GM23338 (cell line): ENCODE measurements around the gene PRELP. TPM values are rescaled to one million over a fixed set of nuclear protein-coding genes. Genes with fewer than 3 reads are reported as not detected.

Source experiments
- ATAC-seq: fragments of 200-7000 bp; cut with Tn5 transposase; 3 replicates; pipeline ENCODE4 v1.9.1; 2020
- DNase-seq: peaks from one replicate; pipeline ENCODE4 v3.0.0-alpha.2; 2015; ENCODE audit warnings: low spot score
- H2AFZ ChIP-seq: fragments of 200-600 bp; sonication (generic); 2 replicates; pipeline ENCODE4 v1.8.0; 2016; ENCODE audit warnings: antibody characterized with exemption, mild to moderate bottlenecking, moderate library complexity
- H3F3A ChIP-seq: fragments of 200-600 bp; sonication (generic); replicated peaks from 2 replicates; pipeline ENCODE4 v1.8.0; 2017; ENCODE audit warnings: antibody characterized with exemption, mixed run types, low read depth
- H3K27ac ChIP-seq: fragments of 200-600 bp; sonication (generic); 2 replicates; pipeline ENCODE4 v1.6.1; 2016; ENCODE audit warnings: low read depth
- H3K27me3 ChIP-seq: fragments of 200-600 bp; sonication (generic); 2 replicates; pipeline ENCODE4 v1.8.0; 2016; ENCODE audit warnings: mild to moderate bottlenecking, mixed run types, moderate library complexity; ENCODE audit not compliant: insufficient read depth
- H3K36me3 ChIP-seq: fragments of 200-600 bp; sonication (generic); 2 replicates; pipeline ENCODE4 v1.8.0; 2016; ENCODE audit warnings: mild to moderate bottlenecking; ENCODE audit not compliant: insufficient read depth
- H3K4me1 ChIP-seq: fragments of 200-600 bp; sonication (generic); 2 replicates; pipeline ENCODE4 v1.8.0; 2016; ENCODE audit warnings: mild to moderate bottlenecking, moderate library complexity; ENCODE audit not compliant: insufficient read depth
- H3K4me2 ChIP-seq: fragments of 200-600 bp; sonication (generic); 2 replicates; pipeline ENCODE4 v1.7.1; 2017; ENCODE audit warnings: mixed run types
- H3K4me3 ChIP-seq: fragments of 200-600 bp; sonication (generic); 2 replicates; pipeline ENCODE4 v1.6.1; 2016; ENCODE audit warnings: mixed run types
- H3K79me2 ChIP-seq: fragments of 200-600 bp; sonication (generic); replicated peaks from 2 replicates; pipeline ENCODE4 v1.8.0; 2017; ENCODE audit warnings: mild to moderate bottlenecking; ENCODE audit not compliant: insufficient read depth
- H3K9me2 ChIP-seq: fragments of 200-600 bp; sonication (generic); 2 replicates; pipeline ENCODE4 v1.8.0; 2017; ENCODE audit not compliant: insufficient read depth
- H4K20me1 ChIP-seq: fragments of 200-600 bp; sonication (generic); replicated peaks from 2 replicates; pipeline ENCODE4 v1.8.0; 2017; ENCODE audit warnings: mild to moderate bottlenecking; ENCODE audit not compliant: insufficient read depth
- H3K27ac Mint-ChIP-seq: 2 replicates; pipeline ENCODE4 v1.8.0; 2020; ENCODE audit warnings: inconsistent platforms, mild to moderate bottlenecking, moderate library complexity, mixed read lengths
- H3K27me3 Mint-ChIP-seq: 3 replicates; pipeline ENCODE4 v1.8.0; 2022; ENCODE audit warnings: low read depth, mild to moderate bottlenecking, moderate library complexity, mixed read lengths, inconsistent platforms; ENCODE audit not compliant: insufficient read depth, poor library complexity
- H3K36me3 Mint-ChIP-seq: 3 replicates; pipeline ENCODE4 v1.8.0; 2021; ENCODE audit warnings: low read depth, mild to moderate bottlenecking, inconsistent platforms, moderate library complexity, mixed read lengths
- H3K4me1 Mint-ChIP-seq: 3 replicates; pipeline ENCODE4 v1.8.0; 2020; ENCODE audit warnings: mild to moderate bottlenecking, inconsistent platforms, mixed read lengths
- H3K4me3 Mint-ChIP-seq: 3 replicates; pipeline ENCODE4 v1.8.0; 2021; ENCODE audit warnings: moderate library complexity, mild to moderate bottlenecking, inconsistent platforms, mixed read lengths
- H3K9me3 Mint-ChIP-seq: 3 replicates; pipeline ENCODE4 v1.8.0; 2020; ENCODE audit warnings: moderate library complexity, mild to moderate bottlenecking, inconsistent platforms, mixed read lengths
- CREB1 ChIP-seq: fragments of 250-450 bp; sonication (Bioruptor Pico); IDR thresholded peaks from 2 replicates; pipeline ENCODE4 v1.5.0; 2020; ENCODE audit warnings: low read depth, mild to moderate bottlenecking, moderate library complexity
- CTCF ChIP-seq, 2 experiments: fragments of 200-600 bp in 1 of 2; sonication (generic) in 1 of 2; conservative IDR thresholded peaks; 2 replicates each; pipeline versions ENCODE4 v1.5.1 to v1.6.1; 2016 to 2017; ENCODE audit warnings: antibody characterized with exemption in 2 of 2, low read depth in 2 of 2, mild to moderate bottlenecking in 2 of 2, moderate library complexity in 1 of 2
- ETS1 ChIP-seq: IDR thresholded peaks from 2 replicates; pipeline ENCODE4 v1.6.1; 2016; ENCODE audit warnings: antibody characterized with exemption
- EZH2 ChIP-seq: fragments of 200-600 bp; sonication (generic); IDR thresholded peaks from one replicate; pipeline ENCODE4 v1.8.0; 2017; ENCODE audit warnings: antibody characterized with exemption, mild to moderate bottlenecking, low read depth; ENCODE audit not compliant: unreplicated experiment
- EZH2phosphoT487 ChIP-seq: fragments of 200-600 bp; sonication (generic); IDR thresholded peaks from one replicate; pipeline ENCODE4 v1.8.1; 2018; ENCODE audit warnings: antibody characterized with exemption; ENCODE audit not compliant: unreplicated experiment
- JUNB ChIP-seq: IDR thresholded peaks from one replicate; pipeline ENCODE4 v1.6.1; 2016; ENCODE audit warnings: antibody characterized with exemption; ENCODE audit not compliant: unreplicated experiment
- NANOG ChIP-seq: IDR thresholded peaks from 2 replicates; pipeline ENCODE4 v1.6.1; 2016; ENCODE audit warnings: antibody characterized with exemption, borderline replicate concordance
- POLR2AphosphoS5 ChIP-seq: IDR thresholded peaks from 2 replicates; pipeline ENCODE4 v1.6.1; 2016; ENCODE audit warnings: antibody characterized with exemption, low read depth
- REST ChIP-seq: IDR thresholded peaks from one replicate; pipeline ENCODE4 v1.6.1; 2018; ENCODE audit warnings: antibody characterized with exemption; ENCODE audit not compliant: unreplicated experiment
- STAT1 ChIP-seq: IDR thresholded peaks from one replicate; pipeline ENCODE4 v1.6.1; 2016; ENCODE audit warnings: antibody characterized with exemption; ENCODE audit not compliant: unreplicated experiment
- ZNF114 ChIP-seq: fragments of 250-450 bp; sonication (Bioruptor Pico); IDR thresholded peaks from 2 replicates; pipeline ENCODE4 v1.5.0; 2020; ENCODE audit warnings: mild to moderate bottlenecking, moderate library complexity
- ZNF331 ChIP-seq: fragments of 250-450 bp; sonication (Bioruptor Pico); IDR thresholded peaks from 2 replicates; pipeline ENCODE4 v1.5.0; 2020; ENCODE audit warnings: low read depth, mild to moderate bottlenecking, moderate library complexity
- ZNF462 ChIP-seq: fragments of 250-450 bp; sonication (Bioruptor Pico); IDR thresholded peaks from 2 replicates; pipeline ENCODE4 v1.5.0; 2020; ENCODE audit warnings: mild to moderate bottlenecking, moderate library complexity
- polyA plus RNA-seq: library from polyadenylated mRNA; unstranded; fragments of >200 nt; fragmentation: Nextera tagmentation; extraction: Ambion mirVana; gene quantifications from 2 replicates; pipeline ENCODE4 v1.2.1, GENCODE V29; 2016
- total RNA-seq: library from RNA; depleted of rRNA; stranded (reverse); fragments of >200 nt; shearing (Covaris generic); gene quantifications from 2 replicates; pipeline ENCODE4 v1.2.3, GENCODE V29; 2014

Gene PRELP
- total and polyA plus RNA-seq, 2 experiments from 2014 or later, result 0.03 TPM

DNA sequence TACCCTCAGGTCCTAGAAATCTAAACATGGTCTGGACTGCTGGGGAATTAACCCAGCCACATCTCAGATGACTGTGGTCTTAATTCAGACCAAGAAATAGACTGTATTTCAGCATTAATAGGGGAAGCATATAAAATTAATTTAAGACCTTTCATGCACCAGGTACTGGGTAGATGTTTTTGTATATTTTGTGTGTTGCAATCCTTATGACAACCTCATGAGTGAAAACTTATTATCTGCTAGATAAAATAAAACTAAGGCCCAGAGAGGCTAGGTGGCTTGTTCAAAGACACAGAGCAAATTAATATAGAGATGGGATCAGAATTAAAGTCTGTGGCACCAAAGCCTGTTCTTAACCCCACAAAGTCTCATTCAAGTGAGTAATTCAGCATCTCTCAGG, 58.4 kb downstream of the PRELP start:
- H3K4me1 Mint-ChIP-seq, result peaks cover 6% of the 10 kb centered on the region
- no peaks in the 10 kb centered on the region for H3K27me3 Mint-ChIP-seq
- no peaks in the 10 kb centered on the region for H3K9me3 Mint-ChIP-seq
- Histone ChIP-seq H3K9me2 (no peaks in the 10 kb centered on the region; the same call in 1 of the 2 replicates), H3K36me3 (no peaks in the 10 kb centered on the region; the same call in 1 of the 2 replicates), H3K27me3 (no peaks in the 10 kb centered on the region), H3K4me1 (no peaks in the 10 kb centered on the region), H2AFZ (no peak overlapping the region), H3K27ac (no peak overlapping the region), H4K20me1 (no peaks in the 10 kb centered on the region), H3K79me2 (no peaks in the 10 kb centered on the region), H3K4me2 (no peak overlapping the region), H3K4me3 (no peak overlapping the region), H3F3A (no peaks in the 10 kb centered on the region)
- no peak overlapping the region for H3K4me3 Mint-ChIP-seq
- no peak for ATAC-seq
- no peak for TF ChIP-seq EZH2
- no peak for TF ChIP-seq JUNB
- TF ChIP-seq ETS1, result no peak
- no peak for TF ChIP-seq CREB1 (CRISPR knock-in tag)
- no peak for TF ChIP-seq EZH2phosphoT487
- TF ChIP-seq ZNF331 (CRISPR knock-in tag), result no peak
- TF ChIP-seq CTCF (conservative IDR thresholded peaks at IDR 0.05; ENCODE audit: low read depth in 2 of 2), result no peak
- TF ChIP-seq NANOG, result no peak
- no peak for TF ChIP-seq ZNF462 (CRISPR knock-in tag)
- no peak for TF ChIP-seq POLR2AphosphoS5
- no peak for TF ChIP-seq ZNF114
- no peak for TF ChIP-seq REST
- TF ChIP-seq STAT1, result no peak
- DNase-seq, result no peak
- no peak overlapping the region for H3K27ac Mint-ChIP-seq
- no peaks in the 10 kb centered on the region for H3K36me3 Mint-ChIP-seq
